ENCODE results near the gene APOM.

APOM gene

DNA sequence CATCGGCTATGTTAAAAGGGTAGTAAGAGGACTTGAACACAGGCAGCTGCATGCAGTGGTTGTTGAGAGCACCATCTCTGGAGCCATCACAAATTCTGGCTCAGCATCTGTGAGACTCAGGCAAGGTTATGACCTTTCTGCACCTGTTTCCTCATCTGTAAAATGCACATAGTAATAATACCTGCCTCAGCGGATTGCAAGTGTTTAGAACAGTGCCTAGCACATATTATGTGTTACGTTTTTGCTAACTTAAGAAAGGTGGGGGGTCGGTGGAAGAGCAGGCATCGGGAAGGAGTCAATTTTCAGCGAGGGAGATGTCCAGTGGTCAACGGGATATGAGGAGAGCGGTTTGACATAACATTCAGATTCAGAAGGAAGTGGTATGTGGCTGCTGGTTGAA is 22.3 kb downstream of the APOM start:
- TF ChIP-seq, protein P1, sequence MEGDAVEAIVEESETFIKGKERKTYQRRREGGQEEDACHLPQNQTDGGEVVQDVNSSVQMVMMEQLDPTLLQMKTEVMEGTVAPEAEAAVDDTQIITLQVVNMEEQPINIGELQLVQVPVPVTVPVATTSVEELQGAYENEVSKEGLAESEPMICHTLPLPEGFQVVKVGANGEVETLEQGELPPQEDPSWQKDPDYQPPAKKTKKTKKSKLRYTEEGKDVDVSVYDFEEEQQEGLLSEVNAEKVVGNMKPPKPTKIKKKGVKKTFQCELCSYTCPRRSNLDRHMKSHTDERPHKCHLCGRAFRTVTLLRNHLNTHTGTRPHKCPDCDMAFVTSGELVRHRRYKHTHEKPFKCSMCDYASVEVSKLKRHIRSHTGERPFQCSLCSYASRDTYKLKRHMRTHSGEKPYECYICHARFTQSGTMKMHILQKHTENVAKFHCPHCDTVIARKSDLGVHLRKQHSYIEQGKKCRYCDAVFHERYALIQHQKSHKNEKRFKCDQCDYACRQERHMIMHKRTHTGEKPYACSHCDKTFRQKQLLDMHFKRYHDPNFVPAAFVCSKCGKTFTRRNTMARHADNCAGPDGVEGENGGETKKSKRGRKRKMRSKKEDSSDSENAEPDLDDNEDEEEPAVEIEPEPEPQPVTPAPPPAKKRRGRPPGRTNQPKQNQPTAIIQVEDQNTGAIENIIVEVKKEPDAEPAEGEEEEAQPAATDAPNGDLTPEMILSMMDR (IDR thresholded peaks at IDR 0.05; ENCODE audit: low read depth, low read length): no peak
- TF ChIP-seq, protein P2, sequence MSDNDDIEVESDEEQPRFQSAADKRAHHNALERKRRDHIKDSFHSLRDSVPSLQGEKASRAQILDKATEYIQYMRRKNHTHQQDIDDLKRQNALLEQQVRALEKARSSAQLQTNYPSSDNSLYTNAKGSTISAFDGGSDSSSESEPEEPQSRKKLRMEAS (IDR thresholded peaks at IDR 0.05; ENCODE audit: low read depth, low read length): no peak
- no peak for TF ChIP-seq POLR2A (IDR thresholded peaks at IDR 0.05; ENCODE audit: extremely low read depth, insufficient read length)
- TF ChIP-seq MYC (IDR thresholded peaks at IDR 0.05; ENCODE audit: low read depth, low read length): no peak
- no peak overlapping the region for H3K4me3 ChIP-seq (ENCODE audit: low read depth, low read length)
- no peak for DNase-seq (ENCODE audit: low read depth)

DNA sequence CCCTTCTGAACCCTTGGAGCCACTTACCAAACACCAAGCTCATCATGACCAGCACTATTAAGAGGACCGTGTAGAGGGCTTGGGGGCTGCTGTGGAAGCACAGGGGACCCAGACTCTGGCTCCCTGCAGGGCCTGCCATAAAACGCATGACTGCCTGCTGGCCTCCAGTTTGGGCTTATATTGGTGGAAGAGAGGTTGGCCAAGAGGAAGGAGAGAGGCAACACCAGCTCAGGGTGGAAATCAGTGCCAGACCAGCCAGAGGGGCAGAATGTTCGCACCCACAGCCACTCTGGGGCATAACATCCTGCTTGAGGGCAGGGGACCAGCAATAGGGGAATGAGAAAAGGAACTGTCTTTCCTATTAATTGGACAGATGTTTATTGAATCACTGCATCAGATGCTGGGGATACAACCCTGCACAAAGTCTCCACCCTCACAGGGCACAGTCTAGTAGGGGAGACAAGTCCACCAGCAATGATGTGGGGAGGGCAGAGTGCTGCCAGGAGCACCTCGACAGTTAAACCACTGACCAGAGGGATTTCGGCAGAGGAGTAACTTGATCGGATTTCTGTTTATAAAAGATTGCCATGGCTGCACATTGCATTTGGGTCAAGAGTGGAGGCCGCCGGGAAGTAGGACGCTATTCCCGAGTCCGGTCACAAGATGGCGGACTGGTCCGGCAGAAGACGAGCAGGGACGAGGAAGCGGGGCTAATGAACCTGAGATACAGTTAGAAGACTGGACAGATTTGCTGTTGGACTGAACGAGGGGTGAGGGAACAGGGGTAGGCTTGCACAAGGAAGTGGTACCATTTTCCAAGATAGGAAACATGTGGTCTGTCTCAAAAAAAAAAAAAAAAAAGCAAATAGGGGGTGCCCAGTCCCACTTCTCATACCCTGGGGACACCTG is 24.8 kb downstream of the APOM start, which contains the start of gene LY6G5C:
TSS of gene LY6G5C (minus strand) at position 842 of the 909 bp plus-strand sequence. CDS start at position 148, 694 bp downstream.
- TF ChIP-seq, protein P1 (IDR thresholded peaks at IDR 0.05; ENCODE audit: low read depth, low read length): peak; percentile 60
- TF ChIP-seq, protein P2 (IDR thresholded peaks at IDR 0.05; ENCODE audit: low read depth, low read length): 0 out of 2 replicates have a peak, but pooled peaks have one; percentile 23
- TF ChIP-seq POLR2A (IDR thresholded peaks at IDR 0.05; ENCODE audit: extremely low read depth, insufficient read length): no peak
- TF ChIP-seq MYC (IDR thresholded peaks at IDR 0.05; ENCODE audit: low read depth, low read length): no peak
- H3K4me3 ChIP-seq (ENCODE audit: low read depth, low read length): peak within 1 kb of the TSS; percentile 59
- peak; percentile 91 for DNase-seq (ENCODE audit: low read depth)

DNA sequence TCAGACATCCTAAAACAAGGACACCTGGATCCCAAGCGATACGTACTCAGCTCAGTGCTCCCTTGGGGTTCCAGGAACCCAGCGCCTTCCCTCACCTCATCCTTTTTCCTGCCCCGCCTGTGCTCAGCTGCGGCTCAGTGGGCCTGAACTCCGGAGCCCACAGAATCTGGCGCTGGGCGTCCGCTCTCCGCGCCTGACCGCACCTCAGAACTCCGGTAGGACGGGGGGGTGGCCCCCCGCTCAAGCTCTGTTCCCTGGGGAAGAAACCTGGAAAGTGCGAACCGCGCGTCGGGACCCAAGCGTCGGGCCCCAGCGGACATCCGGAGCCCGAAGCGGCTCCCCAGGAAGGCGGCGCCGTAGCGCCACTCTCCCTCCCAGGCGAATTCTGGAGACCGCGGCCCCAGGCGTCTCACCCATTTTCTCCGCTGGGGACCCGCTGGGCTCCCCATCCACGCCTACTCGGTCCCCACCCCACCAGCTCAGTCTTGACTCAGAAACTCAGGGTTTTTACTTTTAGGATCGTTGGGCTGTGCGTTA is 25.5 kb downstream of the APOM start:
- peak; percentile 70 for DNase-seq (ENCODE audit: low read depth)
- H3K4me3 ChIP-seq (ENCODE audit: low read depth, low read length): peak overlapping the region; percentile 59
- TF ChIP-seq, protein P2 (IDR thresholded peaks at IDR 0.05; ENCODE audit: low read depth, low read length): no peak
- TF ChIP-seq, protein P1 (IDR thresholded peaks at IDR 0.05; ENCODE audit: low read depth, low read length): peak; percentile 26

DNA sequence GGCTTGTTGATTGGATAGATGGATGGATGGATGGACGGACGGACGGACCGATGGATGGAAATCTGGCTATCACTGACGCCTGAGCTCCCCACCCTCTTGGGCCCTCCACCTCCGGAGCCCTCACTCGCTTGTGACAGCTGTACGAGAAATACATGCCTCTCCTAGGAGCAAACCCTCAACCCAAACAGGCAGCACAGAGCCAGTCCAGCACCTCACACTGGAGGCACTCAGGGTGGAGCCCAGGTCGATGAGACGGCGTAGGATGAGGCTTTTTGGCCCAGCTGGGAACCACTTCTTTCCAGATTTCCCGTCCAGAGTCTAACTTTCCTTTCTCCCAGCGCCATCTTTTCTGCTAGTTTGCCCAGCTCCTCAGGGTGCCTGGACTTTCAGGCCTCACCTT is 27.9 kb downstream of the APOM start:
- TF ChIP-seq, protein P1 (IDR thresholded peaks at IDR 0.05; ENCODE audit: low read depth, low read length): no peak
- TF ChIP-seq, protein P2 (IDR thresholded peaks at IDR 0.05; ENCODE audit: low read depth, low read length): no peak
- no peak for TF ChIP-seq POLR2A (IDR thresholded peaks at IDR 0.05; ENCODE audit: extremely low read depth, insufficient read length)
- TF ChIP-seq MYC (IDR thresholded peaks at IDR 0.05; ENCODE audit: low read depth, low read length): no peak
- no peak overlapping the region for H3K4me3 ChIP-seq (ENCODE audit: low read depth, low read length)
- no peak for DNase-seq (ENCODE audit: low read depth)

DNA sequence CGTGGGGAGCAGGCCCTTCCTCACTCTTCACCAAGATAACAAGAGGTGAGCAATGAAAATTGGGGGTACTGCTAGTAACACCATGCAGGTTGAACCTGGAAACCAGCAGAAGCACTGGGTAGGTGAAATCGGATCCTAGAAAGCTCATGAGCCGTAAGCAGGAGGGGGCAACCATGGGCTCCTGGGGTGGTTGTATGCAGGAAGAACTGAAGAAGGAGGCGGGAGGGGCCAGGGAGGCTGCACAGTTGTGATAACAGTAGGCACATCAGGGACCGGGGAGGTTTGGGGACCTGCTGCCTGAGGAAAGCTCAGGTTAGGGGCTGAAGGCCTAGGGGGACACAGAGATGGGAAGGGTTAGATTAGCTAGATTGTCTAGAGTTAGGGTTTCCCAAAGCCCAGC is 30.8 kb downstream of the APOM start:
- TF ChIP-seq, protein P2 (IDR thresholded peaks at IDR 0.05; ENCODE audit: low read depth, low read length): no peak
- TF ChIP-seq, protein P1 (IDR thresholded peaks at IDR 0.05; ENCODE audit: low read depth, low read length): no peak
- TF ChIP-seq POLR2A (IDR thresholded peaks at IDR 0.05; ENCODE audit: extremely low read depth, insufficient read length): no peak
- no peak for TF ChIP-seq MYC (IDR thresholded peaks at IDR 0.05; ENCODE audit: low read depth, low read length)
- no peak for DNase-seq (ENCODE audit: low read depth)
- no peak overlapping the region for H3K4me3 ChIP-seq (ENCODE audit: low read depth, low read length)
